Activated T-helper 1 cell treated with anti-CD3 and anti-CD28 coated beads, Interleukin-12 subunit alpha, Interleukin-12 subunit beta, Interleukin-2, Interleukin-4 antibody, amounts not matched to agents 30 ng/mL and 10 ng/mL and 1 ng/mL, durations not matched to agents 14 hours and 24 hours and 36 hours (primary cell): ENCODE data around the gene IFITM10. TPM values are rescaled to one million over a fixed set of nuclear protein-coding genes. Genes with fewer than 3 reads are reported as not detected.
A peak's percentile ranks its signal among the peaks of the same experiment; 100 is the strongest.

ENCODE experiments used
- DNase-seq: peaks from one replicate; pipeline ENCODE4 v3.0.0; 2021; ENCODE audit warnings: low spot score
- H3K27ac Mint-ChIP-seq: one replicate; pipeline ENCODE4 v1.8.0; 2021; ENCODE audit warnings: mild to moderate bottlenecking, mixed read lengths
- H3K27me3 Mint-ChIP-seq: one replicate; pipeline ENCODE4 v1.8.0; 2022; ENCODE audit warnings: mild to moderate bottlenecking, moderate library complexity, mixed read lengths; ENCODE audit not compliant: insufficient read depth
- H3K36me3 Mint-ChIP-seq: one replicate; pipeline ENCODE4 v1.8.0; 2021; ENCODE audit warnings: low read depth, mixed read lengths
- H3K4me1 Mint-ChIP-seq: one replicate; pipeline ENCODE4 v1.8.0; 2021; ENCODE audit warnings: low read depth, mixed read lengths
- H3K4me3 Mint-ChIP-seq: one replicate; pipeline ENCODE4 v1.8.0; 2021; ENCODE audit warnings: mild to moderate bottlenecking, moderate library complexity, mixed read lengths
- H3K9me3 Mint-ChIP-seq: one replicate; pipeline ENCODE4 v1.8.0; 2021; ENCODE audit warnings: mixed read lengths
- intact Hi-C: fragments of 100-400 bp; cut with micrococcal nuclease; formaldehyde crosslinking; loops from one replicate; pipeline ENCODE4 v1.15.1; 2024
- total RNA-seq: library from RNA; stranded (reverse); gene quantifications from 2 replicates; pipeline ENCODE4 v1.2.3, GENCODE V29; 2022

Gene IFITM10
- total RNA-seq, 1 donor from 2014 or later = 0.52 TPM

DNA sequence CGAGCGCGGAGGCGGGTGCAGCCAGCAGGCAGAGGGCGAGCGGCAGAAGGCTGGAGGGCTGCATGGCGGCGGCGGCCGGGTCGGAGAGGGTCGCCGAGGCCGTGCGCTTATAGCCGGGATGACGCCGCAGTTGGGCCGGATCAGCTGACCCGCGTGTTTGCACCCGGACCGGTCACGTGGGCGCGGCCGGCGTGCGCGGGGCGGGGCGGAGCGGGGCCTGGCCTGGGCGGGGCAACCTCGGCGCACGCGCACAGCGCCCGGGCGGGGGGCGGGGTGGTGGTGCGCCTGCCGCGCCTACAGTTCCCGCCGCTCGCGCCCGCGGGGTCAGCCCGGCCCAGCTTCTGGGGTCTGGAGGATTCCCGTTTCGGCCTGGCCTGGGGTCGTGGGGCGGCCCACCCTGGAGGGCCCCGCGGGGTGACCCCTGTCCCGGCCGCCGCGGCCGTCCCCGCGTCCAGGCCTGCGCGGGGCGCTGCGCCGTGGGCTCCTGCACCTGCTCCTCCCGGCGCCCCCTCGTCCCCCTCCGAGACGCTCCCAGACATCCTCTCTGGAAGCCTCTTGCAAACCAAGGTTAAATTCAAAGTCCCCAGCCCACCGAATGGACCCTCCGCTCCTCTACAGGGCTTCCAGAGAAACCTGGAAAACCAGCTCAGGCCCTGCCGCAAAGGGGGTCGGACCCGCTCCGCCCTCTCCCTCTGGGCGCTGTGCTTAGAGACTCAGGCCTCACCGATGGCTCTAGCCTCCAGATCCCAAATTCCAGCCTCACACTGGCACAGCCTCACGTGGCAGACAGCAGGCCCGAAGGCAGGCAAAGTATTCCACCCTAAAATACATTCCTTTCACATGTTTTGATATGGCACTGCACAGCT is 13.6 kb upstream of the IFITM10 start, which contains the start of gene CTSD:
CTSD (minus strand) TSS at position 132 of the 866 bp plus-strand sequence; CDS start at position 64, 68 bp downstream.
- Mint-ChIP-seq H3K4me3 (peak within 1 kb of the TSS; percentile 89), H3K9me3 (no peaks in the 10 kb centered on the region)
- intact Hi-C loops = loop anchor here (1.0 to 5.0 kb wide), 3 partner anchors 8 to 377 kb away; partner anchors contain the start of genes BRSK2 and LSP1

DNA sequence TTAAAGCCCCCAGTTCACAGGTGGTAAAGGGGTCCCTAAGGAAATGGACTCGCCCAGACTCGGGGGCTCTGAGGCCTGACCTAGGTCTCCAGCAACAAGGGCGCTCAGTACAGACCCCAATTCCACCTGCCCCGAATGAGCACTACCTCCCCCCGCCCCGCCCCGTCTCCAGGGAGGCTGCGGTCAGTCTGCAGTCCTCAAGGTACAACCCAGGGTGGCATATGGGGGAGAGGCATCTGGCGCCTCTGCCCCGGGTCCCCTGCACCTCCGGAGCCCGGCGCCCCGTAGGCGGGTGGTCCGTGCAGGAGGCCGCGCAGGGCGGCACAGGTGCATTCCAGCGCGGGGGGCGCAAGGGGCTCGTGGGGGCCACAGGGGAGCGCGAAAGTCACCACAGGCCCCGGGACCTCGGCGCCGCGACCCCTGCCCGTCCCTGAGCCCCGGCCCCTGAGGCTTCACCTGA is 13.0 kb upstream of the IFITM10 start:
- intact Hi-C loops = loop anchor here (2.0 to 5.0 kb wide), 2 partner anchors 89 to 376 kb away; partner anchors contain the start of genes BRSK2 and LSP1

More for the DNA sequence above, 13.6 kb upstream of the IFITM10 start, which contains the start of gene CTSD:
- H3K36me3 Mint-ChIP-seq = peaks cover 3% of the 10 kb centered on the region
- no peaks in the 10 kb centered on the region for H3K27me3 Mint-ChIP-seq
- DNase-seq = peak; percentile 88
- H3K27ac Mint-ChIP-seq = peak within 1 kb of the TSS; percentile 92
- peaks cover 18% of the 10 kb centered on the region for H3K4me1 Mint-ChIP-seq

DNA sequence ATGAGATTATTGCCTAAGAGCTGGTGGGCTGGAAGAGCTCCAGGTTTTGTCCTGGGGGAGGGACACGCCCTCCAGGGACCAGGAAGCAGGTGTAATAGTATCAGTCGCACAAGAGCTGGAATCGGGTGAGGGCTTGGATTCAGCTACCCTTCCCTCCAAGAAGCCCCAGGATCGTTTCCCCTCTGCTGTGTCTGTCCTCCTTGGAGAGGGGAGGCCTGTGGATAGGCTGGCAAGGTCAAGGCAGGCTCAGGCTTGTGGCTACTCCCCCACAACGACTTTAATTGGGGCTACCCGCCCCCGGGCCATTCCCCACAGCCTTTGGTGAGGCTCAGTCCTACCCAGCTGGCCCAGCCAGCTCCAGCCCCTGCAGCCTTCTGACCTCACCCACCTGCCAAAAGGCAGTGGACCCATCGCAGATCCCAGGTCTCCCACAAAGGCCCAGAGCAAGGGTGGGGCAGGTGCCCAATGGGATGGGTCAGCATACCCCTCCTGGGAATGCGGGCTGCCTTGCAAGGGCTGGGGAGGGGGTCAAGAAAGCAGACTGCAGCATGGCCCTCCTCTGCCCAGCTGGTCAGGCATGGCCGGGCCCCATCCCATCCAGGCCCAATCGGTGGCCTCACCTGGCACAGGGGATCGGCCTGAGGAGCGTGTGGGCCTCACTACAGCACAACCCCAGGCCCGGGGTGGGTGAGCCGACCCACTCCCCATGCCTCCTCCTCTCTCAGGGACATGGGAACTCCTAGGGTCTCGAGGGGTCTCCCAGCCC is 12.3 kb upstream of the IFITM10 start:
- Mint-ChIP-seq H3K27ac (no peak overlapping the region), H3K4me1 (peaks cover 29% of the 10 kb centered on the region), H3K4me3 (peak overlapping the region; percentile 78), H3K27me3 (no peaks in the 10 kb centered on the region), H3K9me3 (no peaks in the 10 kb centered on the region), H3K36me3 (peaks cover 3% of the 10 kb centered on the region)
- no peak for DNase-seq
- intact Hi-C loops = loop anchor here (2.0 to 5.0 kb wide), 2 partner anchors 90 to 375 kb away; partner anchors contain the start of genes BRSK2 and LSP1

More for the DNA sequence above, 13.0 kb upstream of the IFITM10 start:
- Mint-ChIP-seq H3K4me3 (peak overlapping the region; percentile 78), H3K27ac (no peak overlapping the region), H3K9me3 (no peaks in the 10 kb centered on the region), H3K4me1 (peaks cover 23% of the 10 kb centered on the region), H3K27me3 (no peaks in the 10 kb centered on the region), H3K36me3 (peaks cover 3% of the 10 kb centered on the region)
- no peak for DNase-seq

DNA sequence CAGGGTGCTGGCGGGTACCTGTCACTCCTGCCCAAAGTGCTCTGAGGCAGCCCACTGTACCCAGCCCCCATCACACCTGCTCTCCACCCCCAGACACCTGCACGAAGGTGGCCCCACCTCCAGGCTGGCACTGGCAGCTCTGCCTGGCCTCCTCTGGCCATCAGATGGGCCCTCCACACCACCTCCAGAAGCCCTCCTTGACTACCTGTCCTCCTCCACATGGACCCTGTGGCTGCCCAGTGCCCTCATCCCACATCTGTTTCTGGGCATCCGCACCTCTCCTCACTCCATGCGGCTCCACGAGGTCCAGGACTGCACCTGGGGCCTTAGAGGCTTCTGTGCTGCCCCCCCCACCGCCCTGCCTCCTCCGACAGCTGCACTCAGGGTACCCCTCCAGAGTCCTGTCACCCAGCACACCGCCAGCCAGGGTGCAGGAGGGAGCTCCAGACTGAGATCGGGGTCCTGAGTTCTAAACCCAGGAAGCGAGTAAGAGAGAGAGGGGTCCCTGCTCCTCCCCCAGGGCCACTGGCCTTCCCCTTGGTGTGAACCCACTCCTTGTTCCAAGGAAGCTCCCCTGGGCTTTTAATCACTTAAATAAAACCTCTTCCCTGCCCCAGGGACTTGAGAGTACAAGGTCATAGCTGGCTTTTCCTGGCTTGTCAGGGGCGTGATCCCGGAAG is 11.6 kb upstream of the IFITM10 start:
- no peak for DNase-seq
- intact Hi-C loops = loop anchor here (2.0 to 5.0 kb wide), 2 partner anchors 91 to 375 kb away; partner anchors contain the start of genes BRSK2 and LSP1
- Mint-ChIP-seq H3K4me1 (peaks cover 35% of the 10 kb centered on the region), H3K9me3 (no peaks in the 10 kb centered on the region), H3K4me3 (peak overlapping the region; percentile 78), H3K36me3 (peaks cover 3% of the 10 kb centered on the region), H3K27ac (no peak overlapping the region), H3K27me3 (no peaks in the 10 kb centered on the region)

DNA sequence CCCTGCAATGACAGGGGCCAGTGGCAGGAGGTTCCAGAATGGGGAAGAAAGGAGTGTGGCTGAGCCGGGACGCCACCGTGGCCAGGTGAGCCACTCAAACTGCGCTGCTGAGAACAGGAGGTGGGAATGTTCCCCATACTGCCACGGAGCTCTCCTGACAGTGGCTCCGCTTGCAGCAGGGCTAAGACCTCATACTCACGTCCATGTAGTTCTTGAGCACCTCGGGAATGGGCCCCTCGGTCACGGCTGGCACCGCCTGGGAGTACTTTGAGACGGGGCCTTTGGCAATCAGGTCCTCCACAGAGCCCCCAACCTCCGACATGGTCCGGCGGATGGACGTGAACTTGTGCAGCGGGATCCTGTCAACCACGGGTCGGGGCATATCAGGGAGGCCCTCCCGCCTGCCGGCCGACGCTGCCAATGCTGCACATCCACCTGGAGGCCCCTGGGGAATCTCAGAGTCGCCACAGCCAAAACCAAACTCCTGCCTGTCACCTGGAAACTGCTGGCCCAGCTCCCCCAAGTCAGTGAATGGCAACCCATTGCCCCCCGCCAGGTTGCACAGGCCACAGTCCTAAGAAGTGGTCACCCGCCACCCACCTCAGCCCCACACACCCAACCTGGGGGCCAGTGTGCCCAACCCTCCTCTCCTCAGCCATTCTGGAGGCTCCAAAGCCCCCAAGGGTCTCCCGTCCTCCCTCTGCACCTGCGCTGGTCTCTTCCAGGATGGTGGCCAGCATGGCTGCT is 10.9 kb upstream of the IFITM10 start:
- no peak overlapping the region for H3K27ac Mint-ChIP-seq
- H3K9me3 Mint-ChIP-seq = no peaks in the 10 kb centered on the region
- intact Hi-C loops = loop anchor here (5.0 kb wide), 1 partner anchor 374 kb away; the partner anchor contains the start of gene BRSK2
- peak overlapping the region; percentile 2 for H3K4me3 Mint-ChIP-seq
- H3K27me3 Mint-ChIP-seq = no peaks in the 10 kb centered on the region
- peaks cover 3% of the 10 kb centered on the region for H3K36me3 Mint-ChIP-seq
- H3K4me1 Mint-ChIP-seq = peaks cover 35% of the 10 kb centered on the region
- no peak for DNase-seq

DNA sequence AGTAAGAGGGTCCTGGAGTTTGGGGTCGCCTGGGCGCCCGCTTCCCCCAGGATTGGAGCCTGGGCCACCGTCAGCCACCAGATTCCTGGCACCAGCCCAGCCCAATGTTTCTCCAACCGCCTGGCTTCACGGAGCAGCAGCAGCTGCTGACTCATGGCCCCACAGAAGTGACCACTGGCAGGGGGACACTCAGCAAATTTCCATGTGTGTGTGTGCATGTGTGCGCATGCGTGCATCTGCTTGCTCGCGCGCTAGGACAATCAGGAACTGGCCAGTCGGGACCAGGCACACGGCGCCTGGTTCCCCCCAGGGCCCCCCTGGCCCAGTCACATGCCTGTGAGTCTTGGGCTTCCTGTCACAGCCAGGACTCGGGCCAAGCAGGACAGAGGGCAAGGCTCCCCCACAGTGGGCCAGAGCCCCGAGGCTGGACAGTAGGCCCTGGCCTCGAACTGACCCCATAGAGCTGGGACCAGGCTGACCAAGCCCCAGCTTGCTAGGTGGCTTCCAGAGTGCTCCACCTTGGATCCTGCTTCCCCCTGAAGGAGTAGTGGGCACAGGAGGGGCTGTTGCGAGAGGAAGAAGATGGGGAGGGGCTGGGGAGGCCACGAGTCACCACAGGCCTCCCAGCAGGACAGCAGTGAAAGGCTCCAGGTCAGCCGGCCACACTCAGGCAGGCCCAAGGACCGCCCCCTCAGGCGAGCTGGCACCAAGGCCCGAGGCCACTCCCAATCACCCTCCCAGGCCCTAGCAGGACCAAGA is 10.1 kb upstream of the IFITM10 start:
- H3K9me3 Mint-ChIP-seq = no peaks in the 10 kb centered on the region
- H3K27ac Mint-ChIP-seq = no peak overlapping the region
- no peak overlapping the region for H3K4me3 Mint-ChIP-seq
- intact Hi-C loops = loop anchor here (5.0 kb wide), 1 partner anchor 373 kb away; the partner anchor contains the start of gene BRSK2
- peaks cover 43% of the 10 kb centered on the region for H3K4me1 Mint-ChIP-seq
- H3K36me3 Mint-ChIP-seq = peaks cover 7% of the 10 kb centered on the region
- no peak for DNase-seq
- H3K27me3 Mint-ChIP-seq = no peaks in the 10 kb centered on the region

DNA sequence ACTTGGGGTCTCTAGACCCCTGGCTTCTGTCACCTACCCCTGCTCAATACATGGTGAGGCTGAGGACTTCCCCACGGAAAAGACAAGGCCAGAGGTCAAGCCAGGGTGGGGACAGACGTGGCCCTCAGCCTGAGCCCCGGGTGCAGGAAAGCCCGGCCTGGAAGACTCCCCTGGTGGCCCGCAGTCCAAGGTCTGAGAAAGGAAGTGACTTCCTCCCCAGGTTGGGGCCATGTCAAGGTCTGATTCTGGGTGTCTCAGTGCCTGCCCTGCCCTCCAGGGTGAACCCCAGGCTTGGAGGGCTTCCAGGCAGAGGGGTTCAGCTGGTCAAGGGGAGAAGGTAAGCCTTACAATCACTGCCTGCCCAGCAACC is 9.4 kb upstream of the IFITM10 start:
- Mint-ChIP-seq H3K4me3 (no peak overlapping the region), H3K36me3 (peaks cover 9% of the 10 kb centered on the region), H3K4me1 (peaks cover 49% of the 10 kb centered on the region), H3K27me3 (no peaks in the 10 kb centered on the region), H3K9me3 (no peaks in the 10 kb centered on the region), H3K27ac (no peak overlapping the region)
- no peak for DNase-seq
- intact Hi-C loops = loop anchor here (5.0 kb wide), 1 partner anchor 373 kb away; the partner anchor contains the start of gene BRSK2

DNA sequence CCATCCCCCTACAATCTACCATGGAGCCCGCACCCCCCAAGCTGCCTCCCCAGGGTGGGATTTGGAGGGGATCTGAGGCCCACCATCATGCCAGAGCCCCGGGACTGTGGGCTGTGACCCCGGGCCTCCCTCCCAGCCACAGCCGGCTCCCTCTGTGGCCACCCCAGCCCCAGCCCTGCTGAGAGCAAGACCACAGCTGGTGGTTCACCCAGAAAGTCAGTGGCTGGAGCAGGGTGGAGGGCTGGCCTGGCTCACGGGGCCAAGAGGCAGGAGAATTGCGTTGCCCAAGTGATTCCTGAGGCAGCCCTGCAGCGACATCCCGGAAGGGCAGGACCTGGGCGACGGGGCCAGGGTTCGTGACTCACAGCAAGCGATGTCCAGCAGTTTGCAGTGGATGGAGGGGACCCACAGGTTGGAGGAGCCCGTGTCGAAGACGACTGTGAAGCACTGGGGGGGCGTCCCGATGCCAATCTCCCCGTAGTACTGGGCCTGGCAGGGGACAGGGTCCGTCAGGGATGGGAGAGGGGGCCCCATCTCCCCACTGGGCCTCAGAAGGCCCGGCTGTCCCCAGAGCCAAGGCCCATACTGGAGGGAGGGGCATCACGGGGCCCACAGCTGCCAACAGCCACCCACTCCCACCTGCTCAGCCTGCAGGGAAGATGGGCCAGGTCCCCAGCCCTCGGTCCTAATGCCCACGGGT is 8.9 kb upstream of the IFITM10 start:
- H3K4me1 Mint-ChIP-seq = peaks cover 47% of the 10 kb centered on the region
- peaks cover 12% of the 10 kb centered on the region for H3K36me3 Mint-ChIP-seq
- H3K4me3 Mint-ChIP-seq = no peak overlapping the region
- no peak for DNase-seq
- H3K27me3 Mint-ChIP-seq = no peaks in the 10 kb centered on the region
- intact Hi-C loops = no loop called here
- no peaks in the 10 kb centered on the region for H3K9me3 Mint-ChIP-seq
- H3K27ac Mint-ChIP-seq = peak overlapping the region; percentile 71

DNA sequence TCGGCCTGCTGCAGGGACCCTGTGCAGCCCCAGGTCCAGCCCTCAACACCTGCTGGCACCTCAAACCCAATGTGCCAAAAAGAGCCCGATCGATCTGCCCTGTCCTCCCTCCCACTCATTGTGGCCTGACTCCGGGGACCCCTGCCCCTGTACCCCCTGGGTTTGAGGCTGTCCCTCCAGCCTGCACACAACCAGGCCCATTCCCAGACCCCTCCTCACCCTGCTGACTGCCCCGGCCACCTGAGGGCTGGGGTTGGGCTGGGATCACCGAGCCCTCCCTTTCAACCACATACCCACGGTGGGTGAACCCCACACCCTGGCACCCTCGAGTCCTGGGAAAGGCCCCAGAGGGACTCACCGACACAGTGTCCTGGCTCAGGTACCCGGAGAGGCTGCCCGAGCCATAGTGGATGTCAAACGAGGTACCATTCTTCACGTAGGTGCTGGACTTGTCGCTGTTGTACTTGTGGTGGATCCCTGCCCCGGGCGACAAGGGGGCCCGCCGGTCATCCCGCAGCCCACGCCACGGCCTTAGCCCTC is 8.3 kb upstream of the IFITM10 start:
- no peaks in the 10 kb centered on the region for H3K9me3 Mint-ChIP-seq
- peaks cover 12% of the 10 kb centered on the region for H3K36me3 Mint-ChIP-seq
- intact Hi-C loops = no loop called here
- H3K27me3 Mint-ChIP-seq = no peaks in the 10 kb centered on the region
- peak overlapping the region; percentile 71 for H3K27ac Mint-ChIP-seq
- no peak for DNase-seq
- peak overlapping the region; percentile 58 for H3K4me3 Mint-ChIP-seq
- H3K4me1 Mint-ChIP-seq = peaks cover 45% of the 10 kb centered on the region

DNA sequence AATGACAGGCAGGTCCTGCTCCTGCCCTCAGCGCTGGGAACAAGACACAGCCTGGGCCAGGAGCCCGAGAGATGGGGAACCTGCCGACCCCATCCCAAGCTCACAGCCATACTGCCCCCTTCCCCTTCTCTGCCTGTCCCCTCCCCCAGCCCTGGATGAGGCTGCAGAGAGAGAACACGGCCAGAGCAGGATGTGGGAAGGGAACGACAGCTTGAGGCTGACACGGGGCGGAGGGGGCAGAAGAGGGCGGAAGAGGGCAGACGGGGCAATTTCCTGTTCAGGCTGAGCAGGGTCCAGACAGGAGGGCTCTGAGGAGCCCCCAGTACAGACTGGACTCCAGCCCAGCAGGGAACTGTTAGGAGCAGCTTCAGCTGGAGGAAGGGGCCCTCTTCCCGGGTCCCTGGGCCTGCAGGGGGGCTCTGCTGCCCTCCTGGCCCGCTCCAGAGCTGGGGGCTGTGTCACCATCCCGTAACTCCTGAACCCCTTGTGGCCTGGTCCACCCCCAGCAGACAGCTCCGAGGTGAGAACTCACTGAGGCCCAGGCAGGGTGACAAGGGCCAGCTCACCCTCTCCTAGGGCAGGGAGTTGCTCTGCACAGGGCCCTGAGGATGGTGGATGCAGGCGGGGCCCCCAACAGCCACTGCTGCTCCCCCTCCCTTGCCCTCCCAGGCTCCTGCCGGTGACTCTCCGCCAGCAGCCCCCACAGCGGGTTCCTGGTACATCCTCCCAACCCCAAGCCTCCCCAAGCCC is 7.6 kb upstream of the IFITM10 start:
- H3K4me3 Mint-ChIP-seq = peak overlapping the region; percentile 63
- peak overlapping the region; percentile 73 for H3K27ac Mint-ChIP-seq
- no peaks in the 10 kb centered on the region for H3K9me3 Mint-ChIP-seq
- peaks cover 14% of the 10 kb centered on the region for H3K36me3 Mint-ChIP-seq
- H3K27me3 Mint-ChIP-seq = no peaks in the 10 kb centered on the region
- peaks cover 45% of the 10 kb centered on the region for H3K4me1 Mint-ChIP-seq
- peak; percentile 38 for DNase-seq
- intact Hi-C loops = no loop called here
